Motor neuron (in vitro differentiated cells): ENCODE measurements around the gene CRKL. TPM values are rescaled to one million over a fixed set of nuclear protein-coding genes. Genes with fewer than 3 reads are reported as not detected.

Source experiments
- ATAC-seq, 8 experiments: fragments of 200-7000 bp; cut with Tn5 transposase; replicated peaks in 6 of 8; 2 replicates each; pipeline ENCODE4 v1.8.0; 2021; ENCODE audit warnings: mild to moderate bottlenecking in 8 of 8, moderate library complexity in 8 of 8
- H3K27ac ChIP-seq, 2 donors: fragments of 250-450 bp; sonication (Bioruptor Pico); 2 replicates each; pipeline ENCODE4 v1.9.0; 2021; ENCODE audit warnings: antibody characterized with exemption in 2 of 2, mild to moderate bottlenecking in 2 of 2, moderate library complexity in 1 of 2
- H3K4me1 ChIP-seq, 2 donors: fragments of 250-450 bp; sonication (Bioruptor Pico); replicated peaks in 1 of 2; 2 replicates each; pipeline ENCODE4 v1.6.1; 2021; ENCODE audit warnings: antibody characterized with exemption in 2 of 2, mild to moderate bottlenecking in 2 of 2, moderate library complexity in 1 of 2
- H3K4me3 ChIP-seq, 5 donors: fragments of 250-450 bp; sonication (Bioruptor Pico); 2 replicates each; pipeline ENCODE4 v1.9.0; 2021; ENCODE audit warnings: antibody characterized with exemption in 5 of 5, mild to moderate bottlenecking in 5 of 5, moderate library complexity in 4 of 5
- WGBS, 10 experiments: fragments of 450-650 bp; shearing (Covaris generic); methylation state at CpG; one replicate each; pipeline ENCODE4 v1.0.0; 2022; 5-methylcytosine and 5-hydroxymethylcytosine counted together
- in situ Hi-C, 9 experiments: fragments of 400-800 bp; cut with MboI; loops; one replicate each; pipeline ENCODE4 v1.15.0; 2021; ENCODE audit warnings: low sequenced_read_pairs in 9 of 9, low pct_unique_long_range_greater_than_20kb in 2 of 9; ENCODE audit not compliant: unreplicated experiment in 9 of 9
- total RNA-seq, 8 experiments: library from RNA; unstranded; fragments of 300-600 nt; gene quantifications; 2 replicates each; pipeline versions ENCODE4 v1.2.3 to v1.2.4, GENCODE V29; 2022

Gene CRKL
- total RNA-seq, 8 experiments from 2014 or later: 31.0 to 52.8 (median 39.3) TPM

- no peak overlapping the region for H3K4me3 ChIP-seq
- in situ Hi-C loops: no loop called here
- H3K27ac ChIP-seq: peak overlapping the region in 1 of 2 donors; percentile 50
- H3K4me1 ChIP-seq: peaks cover 0 to 4% of the 10 kb centered on the region in 2 donors
- no peak for ATAC-seq
- WGBS, 10 experiments: 72 to 100% (median 90%) methylated on average over 2 to 8 of the region's 8 CpGs; no CpG with 5 or more reads in 3 of the 10 experiments
These were observed 34.7 kb downstream of the CRKL start for GRCh38 chr22:20951932-20952380.

GRCh38 chr22:20952544-20953341 is 35.5 kb downstream of the CRKL start:
- in situ Hi-C loops: no loop called here
- H3K4me3 ChIP-seq: no peak overlapping the region
- no peak for ATAC-seq
- H3K27ac ChIP-seq: no peak overlapping the region
- 69 to 100% (median 90%) methylated on average over 2 to 12 of the region's 13 CpGs; no CpG with 5 or more reads in 2 of the 10 experiments for WGBS, 10 experiments
- H3K4me1 ChIP-seq: peaks cover 4 to 7% of the 10 kb centered on the region in 2 donors

GRCh38 chr22:20953342-20953608 is 36.1 kb downstream of the CRKL start:
- Histone ChIP-seq H3K4me1 (peaks cover 10 to 12% of the 10 kb centered on the region in 2 donors), H3K4me3 (no peak overlapping the region), H3K27ac (no peak overlapping the region)
- 40 to 100% (median 93%) methylated on average over 1 to 3 of the region's 3 CpGs; no CpG with 5 or more reads in 1 of the 10 experiments for WGBS, 10 experiments
- ATAC-seq: no peak
- in situ Hi-C loops: no loop called here

- H3K27ac ChIP-seq: no peak overlapping the region
- H3K4me1 ChIP-seq: peaks cover 10 to 14% of the 10 kb centered on the region in 2 donors
- in situ Hi-C loops: no loop called here
- 83 to 100% (median 93%) methylated on average over 1 to 8 of the region's 8 CpGs; no CpG with 5 or more reads in 2 of the 10 experiments for WGBS, 10 experiments
- H3K4me3 ChIP-seq: no peak overlapping the region
- ATAC-seq: no peak
These were observed 36.7 kb downstream of the CRKL start for GRCh38 chr22:20953668-20954500.

DNA sequence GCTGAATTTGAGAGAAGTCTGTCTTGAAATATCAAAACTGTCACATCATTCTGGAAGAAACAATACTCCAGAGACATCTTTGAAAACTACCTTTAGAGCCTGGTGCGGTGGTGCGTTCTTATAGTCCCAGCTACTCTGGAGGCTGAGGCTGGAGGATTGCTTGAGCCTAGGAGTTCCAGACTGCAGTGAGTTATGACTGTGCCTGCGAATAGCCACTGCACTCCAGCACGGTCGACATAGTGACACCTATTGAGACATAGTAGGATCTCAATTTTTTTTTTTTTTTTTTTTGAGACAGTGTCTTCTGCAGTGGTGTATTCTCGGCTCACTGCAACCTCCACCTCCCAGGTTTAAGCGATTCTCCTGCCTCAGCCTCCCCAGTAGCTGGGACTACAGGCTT is 38.3 kb downstream of the CRKL start:
- H3K4me3 ChIP-seq: no peak overlapping the region
- in situ Hi-C loops: no loop called here
- ATAC-seq: no peak
- H3K4me1 ChIP-seq: peaks cover 10 to 14% of the 10 kb centered on the region in 2 donors
- WGBS, 10 experiments: 0 to 100% (median 90%) methylated on average over 1 to 2 of the region's 7 CpGs; no CpG with 5 or more reads in 3 of the 10 experiments
- H3K27ac ChIP-seq: no peak overlapping the region

DNA sequence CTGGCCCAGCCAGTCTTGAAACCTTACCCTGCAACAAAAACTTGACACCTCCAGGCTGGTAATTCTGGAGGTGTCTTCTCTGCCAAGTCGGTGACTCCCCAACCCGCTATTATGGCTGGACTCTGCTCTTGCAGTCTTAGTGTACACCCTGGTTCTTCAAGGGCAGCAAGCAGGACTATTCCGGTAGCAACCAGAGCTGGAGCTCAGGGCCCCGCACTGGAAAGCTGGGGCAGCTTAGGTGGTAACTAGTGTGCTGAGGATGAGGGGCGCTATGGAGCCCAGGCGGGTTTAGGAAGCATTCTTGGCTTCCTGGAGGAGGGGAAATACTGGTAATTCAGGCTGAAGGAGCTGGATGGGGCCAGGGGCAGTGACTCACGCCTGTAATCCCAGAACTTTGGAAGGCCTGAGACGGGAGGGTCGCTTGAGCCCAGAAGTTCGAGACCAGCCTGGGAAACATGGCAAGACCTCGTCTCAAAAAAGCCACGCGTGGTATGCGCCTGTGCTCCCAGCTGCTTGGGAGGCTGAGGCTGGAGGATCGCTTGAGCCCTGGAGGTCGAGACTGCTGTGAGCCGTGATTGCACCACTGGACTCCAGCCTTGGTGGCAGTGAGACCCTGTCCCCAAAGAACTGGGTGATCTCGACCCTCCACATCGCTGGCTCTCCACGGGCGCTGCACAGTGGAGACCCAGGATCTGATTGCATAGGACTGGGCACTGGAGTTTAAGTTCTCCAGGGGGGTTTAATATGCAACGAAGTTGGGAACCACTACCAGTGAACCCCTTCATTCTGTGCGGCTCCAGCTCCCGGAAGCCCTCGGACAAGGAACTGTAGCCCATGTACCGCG is 39.3 kb downstream of the CRKL start:
- in situ Hi-C loops: no loop called here
- Histone ChIP-seq H3K4me3 (peak overlapping the region in 1 of 5 donors; percentile 25), H3K4me1 (peaks cover 7 to 14% of the 10 kb centered on the region in 2 donors), H3K27ac (peak overlapping the region in 1 of 2 donors; percentile 15)
- peak in 3 of 8 experiments; percentile 1 to 4 (median 4) for ATAC-seq
- WGBS, 10 experiments: 10 to 100% (median 50%) methylated on average over 1 to 11 of the region's 27 CpGs; no CpG with 5 or more reads in 3 of the 10 experiments

GRCh38 chr22:20957102-20957682 is 40.0 kb downstream of the CRKL start:
- ATAC-seq: peak; percentile 41 to 57 (median 54)
- peak overlapping the region in 1 of 2 donors; percentile 15 for H3K27ac ChIP-seq
- in situ Hi-C loops: no loop called here
- WGBS, 10 experiments: no CpG with 5 or more reads among the region's 59 CpGs
- peak overlapping the region in 4 of 5 donors; percentile 2 to 25 (median 16) for H3K4me3 ChIP-seq
- H3K4me1 ChIP-seq: peaks cover 6 to 14% of the 10 kb centered on the region in 2 donors

- H3K4me3 ChIP-seq: peak overlapping the region in 4 of 5 donors; percentile 2 to 25 (median 16)
- in situ Hi-C loops: no loop called here
- H3K4me1 ChIP-seq: peaks cover 6 to 14% of the 10 kb centered on the region in 2 donors
- ATAC-seq: peak; percentile 43 to 71 (median 58)
- H3K27ac ChIP-seq: peak overlapping the region in 1 of 2 donors; percentile 1
- WGBS, 10 experiments: 7 to 70% (median 27%) methylated on average over 1 to 3 of the region's 32 CpGs; no CpG with 5 or more reads in 6 of the 10 experiments
These were observed 40.6 kb downstream of the CRKL start for GRCh38 chr22:20957683-20958431.

DNA sequence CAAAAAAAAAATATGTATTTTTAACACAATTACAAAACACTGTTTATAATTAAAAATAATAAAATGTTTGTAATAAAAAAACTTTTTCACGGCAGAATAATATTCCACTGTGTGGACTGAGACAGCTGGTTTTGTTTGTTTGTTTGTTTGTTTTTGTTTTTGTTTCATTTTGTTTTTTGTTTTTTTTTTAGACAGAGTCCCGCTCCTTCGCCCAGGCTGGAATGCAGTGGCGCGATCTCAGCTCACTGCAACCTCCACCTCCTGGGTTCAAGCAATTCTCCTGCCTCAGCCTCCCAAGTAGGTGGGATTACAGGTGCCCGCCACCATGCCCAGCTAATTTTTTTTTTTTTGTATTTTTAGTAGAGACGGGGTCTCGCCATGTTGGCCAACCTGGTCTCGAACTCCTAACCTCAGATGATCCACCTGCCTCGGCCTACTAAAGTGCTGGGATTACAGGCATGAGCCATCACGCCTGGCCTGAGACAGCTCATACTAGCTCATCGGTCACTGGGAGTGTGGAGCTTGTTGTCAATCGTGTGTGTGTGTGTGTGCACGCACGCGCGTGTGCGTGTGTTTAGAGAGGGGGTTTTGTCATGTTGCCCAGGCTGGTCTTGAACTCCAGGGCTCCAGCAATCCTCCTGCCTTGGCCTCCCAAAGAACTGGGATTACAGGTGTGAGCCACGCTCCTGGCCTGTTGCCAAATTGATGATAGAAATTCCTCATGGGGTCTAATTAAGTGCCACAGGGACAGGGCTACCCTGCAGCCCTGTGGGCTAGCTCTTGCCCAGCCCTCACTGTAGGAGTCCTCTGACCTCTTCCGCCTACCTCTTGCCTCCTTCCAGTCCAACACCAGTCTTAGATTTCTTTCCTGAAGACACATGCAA is 42.6 kb downstream of the CRKL start:
- H3K27ac ChIP-seq: no peak overlapping the region
- ATAC-seq: no peak
- peaks cover 6 to 16% of the 10 kb centered on the region in 2 donors for H3K4me1 ChIP-seq
- no peak overlapping the region for H3K4me3 ChIP-seq
- 89 to 100% (median 99%) methylated on average over 4 to 16 of the region's 20 CpGs for WGBS, 10 experiments
- in situ Hi-C loops: no loop called here

DNA sequence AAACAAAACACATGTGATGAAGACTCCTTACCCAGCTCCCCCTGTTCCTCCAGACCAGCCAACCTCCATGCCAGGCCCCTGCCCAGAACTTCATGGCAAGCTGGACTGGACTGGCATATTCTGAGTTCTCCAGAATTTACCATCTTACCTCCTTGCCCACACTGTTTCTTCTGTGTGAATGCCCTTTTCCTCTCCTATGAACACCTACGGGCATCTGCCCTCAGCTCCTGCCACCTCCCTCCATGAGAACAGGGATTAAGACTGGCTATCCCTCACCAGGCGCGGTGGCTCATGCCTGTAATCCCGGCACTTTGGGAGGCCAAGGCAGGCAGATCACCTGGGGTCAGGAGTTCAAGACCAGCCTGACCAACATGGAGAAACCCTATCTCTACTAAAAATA is 43.4 kb downstream of the CRKL start:
- in situ Hi-C loops: no loop called here
- peaks cover 6 to 16% of the 10 kb centered on the region in 2 donors for H3K4me1 ChIP-seq
- no peak overlapping the region for H3K4me3 ChIP-seq
- 85 to 90% methylated on average over 2 to 4 of the region's 4 CpGs; no CpG with 5 or more reads in 8 of the 10 experiments for WGBS, 10 experiments
- H3K27ac ChIP-seq: no peak overlapping the region
- no peak for ATAC-seq

- WGBS, 10 experiments: 40 to 100% (median 96%) methylated on average over 1 to 4 of the region's 6 CpGs; no CpG with 5 or more reads in 7 of the 10 experiments
- ATAC-seq: no peak
- in situ Hi-C loops: no loop called here
- no peak overlapping the region for H3K27ac ChIP-seq
- no peak overlapping the region for H3K4me3 ChIP-seq
- H3K4me1 ChIP-seq: peaks cover 6 to 16% of the 10 kb centered on the region in 2 donors
These were observed 45.3 kb downstream of the CRKL start for GRCh38 chr22:20962491-20962945.
